PC-3 (cell line): Measurements from ENCODE around the gene STK32C. TPM values are rescaled to one million over a fixed set of nuclear protein-coding genes. Genes with fewer than 3 reads are reported as not detected.
A peak's percentile ranks its signal among the peaks of the same experiment; 100 is the strongest.

Experiments used
- ATAC-seq: fragments of 200-7000 bp; cut with Tn5 transposase; 2 replicates; pipeline ENCODE4 v1.9.1; 2020; ENCODE audit warnings: mild to moderate bottlenecking, moderate library complexity
- BruUV-seq: library from RNA; stranded (reverse); fragments of 400-500 nt; replicated peaks from 2 replicates; lab custom pipeline; 2021; lab: Mats Ljungman, UMichigan
- CTCF ChIA-PET: fragments of 300-600 bp; sonication (Branson Sonifier 250); formaldehyde crosslinking; loops from one replicate; lab custom pipeline; 2022; ENCODE audit warnings: antibody characterized with exemption; lab: Charles Lee
- POLR2A ChIA-PET: fragments of 300-600 bp; sonication (Branson Sonifier 250); formaldehyde crosslinking; loops from one replicate; lab custom pipeline; 2022; ENCODE audit warnings: antibody characterized with exemption; ENCODE audit not compliant: unreplicated experiment; lab: Charles Lee
- DNase-seq: peaks from one replicate; pipeline ENCODE4 v3.0.0-alpha.2; 2015
- H2AFZ ChIP-seq: fragments of 300-600 bp; sonication (generic); 2 replicates; pipeline ENCODE4 v1.6.0; 2016; ENCODE audit warnings: antibody characterized with exemption, low read length
- H3F3A ChIP-seq: fragments of 300-600 bp; sonication (generic); one replicate; pipeline ENCODE4 v1.6.0; 2017; ENCODE audit warnings: antibody characterized with exemption, low read length, control low read depth, mild to moderate bottlenecking; ENCODE audit not compliant: unreplicated experiment
- H3K27ac ChIP-seq: fragments of 300-600 bp; sonication (generic); 2 replicates; pipeline ENCODE4 v1.5.1; 2016; ENCODE audit warnings: mild to moderate bottlenecking, low read length
- H3K27me3 ChIP-seq: fragments of 300-600 bp; sonication (generic); 2 replicates; pipeline ENCODE4 v1.6.1; 2016; ENCODE audit warnings: low read length, mixed read lengths
- H3K36me3 ChIP-seq: fragments of 300-600 bp; sonication (generic); 2 replicates; pipeline ENCODE4 v1.6.1; 2016; ENCODE audit warnings: low read depth, mixed run types, low read length, mixed read lengths
- H3K4me1 ChIP-seq: fragments of 300-600 bp; sonication (generic); 2 replicates; pipeline ENCODE4 v1.5.1; 2016; ENCODE audit warnings: low read length; ENCODE audit not compliant: insufficient read depth
- H3K4me2 ChIP-seq: fragments of 300-600 bp; sonication (generic); 2 replicates; pipeline ENCODE4 v1.6.0; 2016; ENCODE audit warnings: low read length
- H3K4me3 ChIP-seq: fragments of 300-600 bp; sonication (generic); 2 replicates; pipeline ENCODE4 v1.5.1; 2016; ENCODE audit warnings: mild to moderate bottlenecking, low read length, mixed read lengths
- H3K79me2 ChIP-seq: fragments of 300-600 bp; sonication (generic); 2 replicates; pipeline ENCODE4 v1.6.1; 2017; ENCODE audit warnings: low read length, mixed read lengths
- H3K9ac ChIP-seq: fragments of 300-600 bp; sonication (generic); 2 replicates; pipeline ENCODE4 v1.6.0; 2016; ENCODE audit warnings: mild to moderate bottlenecking, low read length
- H3K9me2 ChIP-seq: fragments of 300-600 bp; sonication (generic); replicated peaks from 2 replicates; pipeline ENCODE4 v1.6.1; 2016; ENCODE audit warnings: mixed run types, low read length, mixed read lengths
- H3K9me3 ChIP-seq: fragments of 300-600 bp; sonication (generic); 2 replicates; pipeline ENCODE4 v1.6.1; 2016; ENCODE audit warnings: low read length, mixed read lengths
- H4K20me1 ChIP-seq: fragments of 300-600 bp; sonication (generic); 2 replicates; pipeline ENCODE4 v1.6.1; 2016; ENCODE audit warnings: low read length, mixed read lengths
- EZH2 ChIP-seq: fragments of 300-600 bp; sonication (generic); IDR thresholded peaks from one replicate; pipeline ENCODE4 v1.6.1; 2017; ENCODE audit warnings: antibody characterized with exemption, mild to moderate bottlenecking, low read length; ENCODE audit not compliant: unreplicated experiment
- EZH2phosphoT487 ChIP-seq: fragments of 300-600 bp; sonication (generic); IDR thresholded peaks from 2 replicates; pipeline ENCODE4 v1.6.1; 2018; ENCODE audit warnings: mild to moderate bottlenecking, antibody characterized with exemption, low read length, borderline replicate concordance
- intact Hi-C: fragments of 100-400 bp; cut with micrococcal nuclease; formaldehyde crosslinking; loops from 2 replicates; pipeline ENCODE4 v1.9.0; 2023
- total RNA-seq: library from RNA; depleted of rRNA; stranded (reverse); fragments of >200 nt; gene quantifications from 2 replicates; pipeline ENCODE4 v1.2.3, GENCODE V29; 2014
- TF ChIP-seq, protein P1 (sequence below): fragments of 300-600 bp; sonication (generic); conservative IDR thresholded peaks from 2 replicates; pipeline ENCODE4 v1.5.1; 2017; ENCODE audit warnings: antibody characterized with exemption, low read depth, mild to moderate bottlenecking, low read length

Gene STK32C
- total RNA-seq, 1 experiment from 2014 or later: 28.3 TPM

DNA sequence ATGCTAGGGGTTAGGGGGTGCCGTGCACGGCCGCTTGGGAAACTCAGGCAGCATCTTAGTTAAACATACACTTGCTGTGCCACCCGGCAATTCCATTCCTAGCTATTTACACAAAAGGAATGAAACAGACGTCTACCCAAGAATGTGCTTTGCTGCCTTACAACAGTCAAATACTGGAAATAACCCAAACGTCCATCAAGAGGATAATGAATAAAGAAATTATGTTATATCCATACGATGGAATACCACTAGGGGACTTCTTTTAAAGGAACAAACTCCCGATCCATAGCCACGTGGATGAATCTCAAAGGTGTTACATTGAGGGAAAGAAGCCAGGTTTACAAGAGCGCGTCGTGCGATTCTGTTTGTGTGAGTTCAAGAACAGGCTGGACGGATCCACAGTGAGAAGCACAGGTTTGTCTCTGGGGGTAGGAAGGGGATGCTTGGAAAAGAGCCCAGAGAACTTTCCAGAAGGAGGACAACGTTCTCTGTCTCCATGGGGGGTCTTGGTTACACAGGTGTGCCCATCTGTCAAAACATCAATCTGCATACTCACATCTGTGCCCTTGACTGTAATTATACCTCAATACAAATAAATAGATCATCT is 41.8 kb downstream of the STK32C start:
- ATAC-seq (peak; percentile 57), DNase-seq (no peak)
- TF ChIP-seq, protein P1, sequence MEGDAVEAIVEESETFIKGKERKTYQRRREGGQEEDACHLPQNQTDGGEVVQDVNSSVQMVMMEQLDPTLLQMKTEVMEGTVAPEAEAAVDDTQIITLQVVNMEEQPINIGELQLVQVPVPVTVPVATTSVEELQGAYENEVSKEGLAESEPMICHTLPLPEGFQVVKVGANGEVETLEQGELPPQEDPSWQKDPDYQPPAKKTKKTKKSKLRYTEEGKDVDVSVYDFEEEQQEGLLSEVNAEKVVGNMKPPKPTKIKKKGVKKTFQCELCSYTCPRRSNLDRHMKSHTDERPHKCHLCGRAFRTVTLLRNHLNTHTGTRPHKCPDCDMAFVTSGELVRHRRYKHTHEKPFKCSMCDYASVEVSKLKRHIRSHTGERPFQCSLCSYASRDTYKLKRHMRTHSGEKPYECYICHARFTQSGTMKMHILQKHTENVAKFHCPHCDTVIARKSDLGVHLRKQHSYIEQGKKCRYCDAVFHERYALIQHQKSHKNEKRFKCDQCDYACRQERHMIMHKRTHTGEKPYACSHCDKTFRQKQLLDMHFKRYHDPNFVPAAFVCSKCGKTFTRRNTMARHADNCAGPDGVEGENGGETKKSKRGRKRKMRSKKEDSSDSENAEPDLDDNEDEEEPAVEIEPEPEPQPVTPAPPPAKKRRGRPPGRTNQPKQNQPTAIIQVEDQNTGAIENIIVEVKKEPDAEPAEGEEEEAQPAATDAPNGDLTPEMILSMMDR: no peak
- TF ChIP-seq EZH2 (no peak), EZH2phosphoT487 (no peak)
- H3K79me2 ChIP-seq: no peaks in the 10 kb centered on the region
- no peaks in the 10 kb centered on the region for H3K27me3 ChIP-seq
- BruUV-seq: no TSS peak
- no peaks in the 10 kb centered on the region for H3K36me3 ChIP-seq
- no peak overlapping the region for H3K27ac ChIP-seq
- H3K9me2 ChIP-seq: no peaks in the 10 kb centered on the region
- no peak overlapping the region for H3K4me2 ChIP-seq
- H3F3A ChIP-seq: no peaks in the 10 kb centered on the region
- no peaks in the 10 kb centered on the region for H3K9me3 ChIP-seq
- no peak overlapping the region for H3K4me3 ChIP-seq
- CTCF ChIA-PET: interaction anchor here (0.6 kb wide), 1 partner anchor 42 kb away, joined by 3 read pairs; no protein-coding TSS in a partner anchor
- H4K20me1 ChIP-seq: no peaks in the 10 kb centered on the region
- H3K4me1 ChIP-seq: no peaks in the 10 kb centered on the region
- H3K9ac ChIP-seq: no peak overlapping the region
- intact Hi-C loops: no loop called here
- POLR2A ChIA-PET: interaction anchor here (0.7 kb wide), 1 partner anchor 11 kb away, joined by 6 read pairs; no protein-coding TSS in a partner anchor
- no peak overlapping the region for H2AFZ ChIP-seq

DNA sequence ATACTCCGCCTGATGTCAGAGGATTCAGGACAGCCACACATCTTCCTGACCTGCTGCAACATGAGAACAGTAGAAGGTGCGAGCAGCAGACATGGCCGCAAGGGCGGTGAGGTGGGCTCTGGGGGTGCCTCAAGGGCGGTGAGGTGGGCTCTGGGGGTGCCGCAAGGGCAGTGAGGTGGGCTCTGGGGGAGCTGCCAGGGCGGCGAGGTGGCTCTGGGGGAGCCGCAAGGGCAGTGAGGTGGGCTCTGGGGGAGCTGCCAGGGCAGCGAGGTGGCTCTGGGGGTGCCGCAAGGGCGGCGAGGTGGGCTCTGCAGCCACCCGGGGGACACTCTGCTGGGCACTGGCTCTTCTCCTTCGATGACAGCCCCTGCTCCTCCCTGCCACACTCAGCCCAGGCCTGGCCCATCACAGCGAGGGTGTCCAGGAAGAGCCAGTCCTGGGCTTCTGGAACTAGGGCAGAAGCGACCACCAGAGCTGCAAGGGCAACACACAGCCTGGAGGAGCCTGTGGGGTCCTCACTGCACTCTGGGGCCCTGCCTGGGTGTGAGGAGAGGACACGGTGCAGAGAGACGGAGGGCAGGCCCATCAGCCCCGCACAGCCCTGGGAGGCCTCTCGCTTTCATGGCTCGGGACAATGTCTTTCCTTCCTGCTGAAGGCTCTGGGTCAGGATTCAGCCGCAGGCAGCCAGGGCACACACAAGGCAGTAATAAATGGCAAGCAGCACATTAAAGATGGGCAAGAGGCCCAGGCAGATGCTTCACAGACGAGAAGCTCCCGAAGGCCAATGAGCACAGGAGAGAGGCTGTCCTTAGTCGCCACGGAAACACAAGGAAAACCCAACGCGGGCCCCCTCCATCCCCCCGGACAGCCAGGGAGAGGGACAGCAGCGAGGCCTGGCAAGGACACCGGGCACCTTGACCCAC is 42.5 kb downstream of the STK32C start:
- TF ChIP-seq EZH2phosphoT487 (no peak), EZH2 (no peak)
- TF ChIP-seq, protein P1: no peak
- no peaks in the 10 kb centered on the region for H3F3A ChIP-seq
- no peak overlapping the region for H3K27ac ChIP-seq
- BruUV-seq: no TSS peak
- DNase-seq (no peak), ATAC-seq (peak; percentile 59)
- H3K9me2 ChIP-seq: no peaks in the 10 kb centered on the region
- no peak overlapping the region for H3K9ac ChIP-seq
- H3K4me2 ChIP-seq: no peak overlapping the region
- no peaks in the 10 kb centered on the region for H3K79me2 ChIP-seq
- ChIA-PET CTCF (interaction anchor here (0.6 kb wide), 1 partner anchor 41 kb away, joined by 3 read pairs; no protein-coding TSS in a partner anchor), POLR2A (interaction anchor here (0.7 kb wide), 1 partner anchor 11 kb away, joined by 6 read pairs; no protein-coding TSS in a partner anchor)
- H3K9me3 ChIP-seq: no peaks in the 10 kb centered on the region
- no peaks in the 10 kb centered on the region for H3K27me3 ChIP-seq
- no peaks in the 10 kb centered on the region for H3K4me1 ChIP-seq
- H3K4me3 ChIP-seq: no peak overlapping the region
- no peak overlapping the region for H2AFZ ChIP-seq
- intact Hi-C loops: no loop called here
- H3K36me3 ChIP-seq: no peaks in the 10 kb centered on the region
- no peaks in the 10 kb centered on the region for H4K20me1 ChIP-seq
